GM19099 (cell line): ENCODE measurements around the gene MED13L.

Experiments
- POLR2A ChIP-seq: IDR thresholded peaks from 3 replicates; pipeline ENCODE4 v1.6.1; 2011; ENCODE audit warnings: low read depth; ENCODE audit not compliant: insufficient read length; ENCODE audit errors: extremely low read depth

MED13L gene

GRCh38 chr12:115973066-115973465 lies 304.4 kb downstream of the MED13L start:
- no peak for TF ChIP-seq POLR2A

- TF ChIP-seq POLR2A: no peak
These were observed 305.3 kb downstream of the MED13L start for GRCh38 chr12:115972241-115972640.

- no peak for TF ChIP-seq POLR2A
These were observed 309.3 kb downstream of the MED13L start for GRCh38 chr12:115968211-115968610.

- no peak for TF ChIP-seq POLR2A
These were observed 311.1 kb downstream of the MED13L start for GRCh38 chr12:115966376-115966775.

GRCh38 chr12:115964626-115965025 lies 312.9 kb downstream of the MED13L start:
- TF ChIP-seq POLR2A: no peak

- TF ChIP-seq POLR2A: no peak
These were observed 313.3 kb downstream of the MED13L start for GRCh38 chr12:115964214-115964613.

- TF ChIP-seq POLR2A: no peak
These were observed 315.3 kb downstream of the MED13L start for GRCh38 chr12:115962216-115962615.

GRCh38 chr12:115960868-115961802 lies 316.4 kb downstream of the MED13L start:
- no peak for TF ChIP-seq POLR2A

- TF ChIP-seq POLR2A: no peak
These were observed 319.7 kb downstream of the MED13L start for GRCh38 chr12:115957686-115958290.

- TF ChIP-seq POLR2A: no peak
These were observed 320.8 kb downstream of the MED13L start for GRCh38 chr12:115956659-115957058.

- no peak for TF ChIP-seq POLR2A
These were observed 321.3 kb downstream of the MED13L start for GRCh38 chr12:115956236-115956635.

GRCh38 chr12:115953450-115953849 lies 324.0 kb downstream of the MED13L start:
- TF ChIP-seq POLR2A: no peak

GRCh38 chr12:115953031-115953430 lies 324.5 kb downstream of the MED13L start:
- TF ChIP-seq POLR2A: no peak

GRCh38 chr12:115950959-115951358 lies 326.5 kb downstream of the MED13L start:
- no peak for TF ChIP-seq POLR2A

- no peak for TF ChIP-seq POLR2A
These were observed 327.8 kb downstream of the MED13L start for GRCh38 chr12:115949675-115950074.

GRCh38 chr12:115947696-115948062 lies 329.8 kb downstream of the MED13L start:
- TF ChIP-seq POLR2A: no peak

- TF ChIP-seq POLR2A: no peak
These were observed 330.4 kb downstream of the MED13L start for GRCh38 chr12:115946867-115947695.
